Activated CD4-positive, alpha-beta memory T cell treated with anti-CD3 and anti-CD28 coated beads, Interleukin-2, amount 10 ng/mL, durations not matched to agents 7 days and 5 days (primary cell): Measurements from ENCODE around the gene FOSL1. TPM values are rescaled to one million over a fixed set of nuclear protein-coding genes. Genes with fewer than 3 reads are reported as not detected.
A peak's percentile ranks its signal among the peaks of the same experiment; 100 is the strongest.

Experiments used
- CTCF ChIA-PET: fragments of 350-600 bp; sonication (Branson Sonifier 250); formaldehyde crosslinking; loops from one replicate; lab custom pipeline; 2021; ENCODE audit warnings: antibody characterized with exemption, inconsistent platforms; lab: Charles Lee
- POLR2A ChIA-PET: fragments of 350-600 bp; sonication (Branson Sonifier 250); formaldehyde crosslinking; loops from one replicate; lab custom pipeline; 2021; ENCODE audit warnings: antibody characterized with exemption; lab: Charles Lee
- DNase-seq: peaks from one replicate; pipeline ENCODE4 v3.0.0-alpha.2; 2020
- H3K27ac Mint-ChIP-seq: one replicate; pipeline ENCODE4 v1.8.0; 2021; ENCODE audit warnings: mild to moderate bottlenecking, mixed read lengths
- H3K27me3 Mint-ChIP-seq: one replicate; pipeline ENCODE4 v1.8.0; 2021; ENCODE audit warnings: mixed read lengths
- H3K36me3 Mint-ChIP-seq: one replicate; pipeline ENCODE4 v1.8.0; 2021; ENCODE audit warnings: low read depth, mixed read lengths
- H3K4me1 Mint-ChIP-seq: one replicate; pipeline ENCODE4 v1.8.0; 2021; ENCODE audit warnings: mixed read lengths
- H3K4me3 Mint-ChIP-seq: one replicate; pipeline ENCODE4 v1.8.0; 2021; ENCODE audit warnings: mild to moderate bottlenecking, mixed read lengths
- H3K9me3 Mint-ChIP-seq: one replicate; pipeline ENCODE4 v1.8.0; 2021; ENCODE audit warnings: mixed read lengths
- total RNA-seq, 2 experiments: library from RNA; stranded (reverse); gene quantifications; one replicate each; pipeline ENCODE4 v1.2.3, GENCODE V29; 2021

FOSL1 gene
- total RNA-seq, 2 experiments from 2014 or later: 4.5 to 5.0 TPM

DNA sequence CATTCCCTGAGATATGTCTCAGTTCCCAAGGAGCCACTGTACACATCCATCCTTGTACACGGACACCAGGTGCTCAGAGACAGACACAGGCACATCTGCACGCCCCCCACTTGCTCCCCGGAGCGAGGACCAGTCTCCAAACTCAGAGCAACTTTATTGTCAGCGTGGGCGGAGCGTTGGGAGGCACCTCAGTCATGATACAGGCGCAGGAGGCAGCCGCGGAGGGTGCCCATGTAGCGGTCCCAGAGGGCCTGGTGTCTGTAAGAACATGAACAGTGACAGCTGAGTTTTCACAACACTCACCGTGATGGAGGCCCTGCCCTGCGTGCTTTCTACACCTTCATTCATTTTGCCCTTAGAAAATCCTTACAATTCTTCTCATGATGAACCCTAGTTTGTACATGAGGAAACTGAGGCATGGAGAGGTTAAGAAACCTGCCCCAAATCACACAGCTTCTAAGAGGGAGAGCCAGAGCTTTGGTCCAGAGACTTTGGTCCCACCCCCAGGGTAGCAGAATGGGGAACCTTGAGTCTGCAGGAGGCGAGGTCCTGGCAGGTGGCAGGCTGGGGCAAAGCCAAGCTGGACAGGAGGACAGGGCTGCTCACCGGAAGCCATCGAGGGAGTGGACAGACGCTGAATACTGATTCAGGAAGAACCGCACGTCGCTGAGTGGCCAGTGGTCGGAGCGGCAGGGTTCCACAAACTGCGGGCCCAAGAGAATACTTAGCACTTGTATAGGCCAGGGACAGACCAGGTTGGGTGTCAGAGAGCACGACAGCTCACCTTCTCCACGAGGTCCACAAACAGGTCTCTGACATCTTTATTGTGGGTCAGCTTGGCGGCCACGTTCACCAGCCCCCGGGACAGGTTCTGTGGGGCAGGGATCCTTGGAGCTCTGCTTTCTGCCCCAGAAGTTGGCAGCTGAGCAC, 16.1 kb downstream of the FOSL1 start:
- Mint-ChIP-seq H3K4me1 (peaks cover 82% of the 10 kb centered on the region), H3K27ac (peak overlapping the region; percentile 73), H3K27me3 (no peaks in the 10 kb centered on the region), H3K4me3 (no peak overlapping the region), H3K36me3 (peaks cover 50% of the 10 kb centered on the region), H3K9me3 (no peaks in the 10 kb centered on the region)
- POLR2A ChIA-PET: interaction anchor here (0.6 to 11.5 kb wide), 16 partner anchors 10 to 733 kb away, joined by 3 to 284 read pairs (median 4); partner anchors contain the start of genes BANF1, C11orf68, CFL1 and DRAP1
- DNase-seq: no peak
- CTCF ChIA-PET: interaction anchor here (0.6 to 10.0 kb wide), 45 partner anchors 9 to 267 kb away, joined by 3 to 251 read pairs (median 5); partner anchors contain the start of genes AP5B1, C11orf68, CFL1 and DRAP1

DNA sequence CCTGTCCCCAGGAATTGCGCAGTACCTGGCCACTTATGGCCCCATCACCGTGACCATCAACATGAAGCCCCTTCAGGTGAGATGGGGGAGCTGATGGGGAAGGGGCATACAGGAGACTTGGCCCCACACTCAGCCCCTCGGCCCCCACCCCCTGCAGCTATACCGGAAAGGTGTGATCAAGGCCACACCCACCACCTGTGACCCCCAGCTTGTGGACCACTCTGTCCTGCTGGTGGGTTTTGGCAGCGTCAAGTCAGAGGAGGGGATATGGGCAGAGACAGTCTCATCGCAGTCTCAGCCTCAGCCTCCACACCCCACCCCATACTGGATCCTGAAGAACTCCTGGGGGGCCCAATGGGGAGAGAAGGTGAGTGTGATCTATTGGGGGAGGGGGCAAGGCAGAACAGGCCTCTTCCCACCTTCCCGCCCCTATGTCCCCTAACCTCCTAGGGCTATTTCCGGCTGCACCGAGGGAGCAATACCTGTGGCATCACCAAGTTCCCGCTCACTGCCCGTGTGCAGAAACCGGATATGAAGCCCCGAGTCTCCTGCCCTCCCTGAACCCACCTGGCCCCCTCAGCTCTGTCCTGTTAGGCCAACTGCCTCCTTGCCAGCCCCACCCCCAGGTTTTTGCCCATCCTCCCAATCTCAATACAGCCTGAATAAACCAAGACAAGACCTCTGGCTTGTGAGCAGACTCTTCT, 17.0 kb downstream of the FOSL1 start:
- peaks cover 81% of the 10 kb centered on the region for H3K4me1 Mint-ChIP-seq
- POLR2A ChIA-PET: interaction anchor here (2.1 to 11.5 kb wide), 4 partner anchors 9 to 172 kb away, joined by 6 to 284 read pairs (median 23); partner anchors contain the start of genes CFL1, KAT5 and MUS81
- no peak for DNase-seq
- H3K27ac Mint-ChIP-seq: no peak overlapping the region
- CTCF ChIA-PET: interaction anchor here (1.1 to 10.0 kb wide), 14 partner anchors 8 to 210 kb away, joined by 3 to 251 read pairs (median 14); partner anchors contain the start of genes AP5B1, C11orf68, CFL1 and DRAP1
- H3K36me3 Mint-ChIP-seq: peaks cover 49% of the 10 kb centered on the region
- no peaks in the 10 kb centered on the region for H3K9me3 Mint-ChIP-seq
- no peak overlapping the region for H3K4me3 Mint-ChIP-seq
- H3K27me3 Mint-ChIP-seq: no peaks in the 10 kb centered on the region

DNA sequence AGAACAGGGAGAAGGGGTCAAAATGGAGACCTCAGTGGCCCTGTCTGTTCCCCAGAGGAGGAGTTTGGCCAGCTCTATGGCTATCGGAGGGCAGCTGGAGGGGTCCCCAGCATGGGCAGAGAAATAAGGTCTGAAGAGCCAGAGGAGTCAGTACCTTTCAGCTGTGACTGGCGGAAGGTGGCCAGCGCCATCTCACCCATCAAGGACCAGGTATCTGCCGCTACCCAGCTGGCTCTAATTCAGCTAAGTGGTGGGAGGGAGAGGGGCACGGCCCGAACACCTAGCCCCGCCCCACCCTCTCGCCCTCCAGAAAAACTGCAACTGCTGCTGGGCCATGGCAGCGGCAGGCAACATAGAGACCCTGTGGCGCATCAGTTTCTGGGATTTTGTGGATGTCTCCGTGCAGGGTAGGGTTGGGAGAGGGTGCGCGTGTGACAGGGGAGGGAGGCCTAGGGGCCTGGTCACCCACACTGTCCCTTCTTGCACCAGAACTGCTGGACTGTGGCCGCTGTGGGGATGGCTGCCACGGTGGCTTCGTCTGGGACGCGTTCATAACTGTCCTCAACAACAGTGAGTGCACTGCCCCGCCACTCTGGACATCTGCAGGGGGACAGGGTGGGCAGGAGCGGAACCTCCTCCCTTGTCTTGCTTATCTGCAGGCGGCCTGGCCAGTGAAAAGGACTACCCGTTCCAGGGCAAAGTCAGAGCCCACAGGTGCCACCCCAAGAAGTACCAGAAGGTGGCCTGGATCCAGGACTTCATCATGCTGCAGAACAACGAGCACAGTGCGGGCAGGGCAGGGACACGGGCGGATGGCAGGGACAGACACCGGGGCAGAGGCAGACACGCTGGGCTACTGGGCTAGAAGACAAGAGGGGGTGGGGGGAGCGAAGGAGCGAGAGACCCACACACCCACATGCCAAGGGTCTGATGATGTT, 17.8 kb downstream of the FOSL1 start:
- DNase-seq: no peak
- Mint-ChIP-seq H3K9me3 (no peaks in the 10 kb centered on the region), H3K4me1 (peaks cover 78% of the 10 kb centered on the region), H3K36me3 (peaks cover 43% of the 10 kb centered on the region), H3K4me3 (no peak overlapping the region), H3K27me3 (no peaks in the 10 kb centered on the region), H3K27ac (peak overlapping the region; percentile 88)
- ChIA-PET CTCF (interaction anchor here (1.5 to 10.0 kb wide), 6 partner anchors 13 to 108 kb away, joined by 3 to 251 read pairs (median 22); partner anchors contain the start of genes CFL1 and MUS81), POLR2A (interaction anchor here (0.9 to 6.6 kb wide), 6 partner anchors 8 to 216 kb away, joined by 3 to 51 read pairs (median 8); partner anchors contain the start of genes CCDC85B, FIBP, KAT5 and MUS81)

DNA sequence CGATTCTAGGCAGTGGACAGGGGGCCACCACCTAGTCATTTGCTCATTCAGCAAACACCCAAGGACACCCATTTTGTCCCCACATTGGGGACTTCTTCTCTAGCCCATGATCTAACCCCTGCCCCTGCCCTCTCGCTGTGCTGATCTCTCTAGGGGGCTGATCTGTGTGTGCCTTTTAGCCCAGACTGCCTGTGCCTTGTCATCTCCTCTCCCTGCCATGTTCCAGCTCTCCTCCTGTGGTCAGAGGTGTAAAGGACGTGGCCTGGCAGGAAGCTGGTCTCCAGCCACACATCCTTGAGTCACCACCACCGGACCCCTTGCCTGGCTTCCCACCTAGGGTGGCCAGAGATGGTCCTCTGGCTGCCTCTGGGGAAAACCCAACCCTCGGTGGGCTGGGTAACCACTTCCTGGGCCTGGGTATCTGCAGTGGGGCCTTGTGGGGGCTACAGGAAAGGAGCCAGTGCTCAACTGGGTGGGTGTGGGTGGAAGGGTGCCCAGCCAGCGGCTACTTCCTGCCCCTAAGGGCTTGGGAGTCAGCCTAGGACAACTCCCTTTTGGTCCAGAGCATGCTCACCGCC, 19.3 kb downstream of the FOSL1 start:
- no peaks in the 10 kb centered on the region for H3K9me3 Mint-ChIP-seq
- no peak for DNase-seq
- H3K4me3 Mint-ChIP-seq: peak overlapping the region; percentile 61
- H3K36me3 Mint-ChIP-seq: peaks cover 34% of the 10 kb centered on the region
- peak overlapping the region; percentile 88 for H3K27ac Mint-ChIP-seq
- ChIA-PET CTCF (interaction anchor here (1.5 to 3.5 kb wide), 3 partner anchors 8 to 21 kb away, joined by 3 to 21 read pairs (median 14); partner anchors contain the start of genes CCDC85B, FIBP and MUS81), POLR2A (interaction anchor here (0.8 to 6.6 kb wide), 9 partner anchors 9 to 215 kb away, joined by 3 to 51 read pairs (median 3); partner anchors contain the start of genes CCDC85B, CFL1, FIBP and FOSL1)
- no peaks in the 10 kb centered on the region for H3K27me3 Mint-ChIP-seq
- peaks cover 68% of the 10 kb centered on the region for H3K4me1 Mint-ChIP-seq

DNA sequence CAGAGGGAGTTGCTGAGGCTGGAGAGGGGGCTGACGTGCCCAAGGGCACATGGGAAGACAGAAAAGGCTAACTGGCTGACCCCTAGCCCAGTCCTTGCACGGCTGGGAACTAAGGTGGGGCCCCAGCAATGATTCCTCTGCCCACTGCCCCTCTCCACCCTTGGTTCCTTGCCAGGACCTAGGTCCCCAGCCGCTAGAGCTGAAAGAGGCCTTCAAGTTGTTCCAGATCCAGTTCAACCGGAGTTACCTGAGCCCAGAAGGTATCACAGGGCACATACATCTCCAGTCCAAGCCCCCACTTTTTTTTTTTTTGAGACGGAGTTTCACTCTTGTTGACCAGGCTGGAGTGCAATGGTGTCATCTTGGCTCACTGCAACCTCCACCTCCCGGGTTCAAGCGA, 20.2 kb downstream of the FOSL1 start:
- Mint-ChIP-seq H3K36me3 (peaks cover 27% of the 10 kb centered on the region), H3K27ac (peak overlapping the region; percentile 88)

DNA sequence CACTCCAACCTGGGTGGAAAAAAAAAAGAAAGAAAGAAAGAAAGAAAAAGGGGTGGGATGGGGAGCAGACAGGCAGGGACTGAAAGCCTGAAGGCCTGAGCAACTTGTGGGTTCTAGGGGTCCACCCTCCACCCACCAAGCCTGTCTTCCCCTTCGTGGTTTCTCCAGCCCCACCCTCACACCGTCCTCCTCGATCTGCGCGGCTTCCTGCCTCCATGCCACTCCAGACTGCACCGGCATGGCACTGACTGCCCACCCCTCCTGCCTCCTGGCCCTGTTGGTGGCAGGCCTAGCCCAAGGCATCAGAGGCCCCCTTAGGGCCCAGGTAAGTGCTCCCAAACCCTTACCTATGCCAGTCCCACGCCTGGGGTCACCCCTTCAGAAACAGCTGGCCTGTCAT, 20.6 kb downstream of the FOSL1 start, which contains the start of gene CTSW:
Gene CTSW (plus strand): TSS at position 221 of the 400 bp plus-strand sequence. CDS start 18 bp downstream, at position 239.
- CTCF ChIA-PET: interaction anchor here (1.4 to 3.5 kb wide), 4 partner anchors 10 to 143 kb away, joined by 3 to 21 read pairs (median 9); partner anchors contain the start of genes CCDC85B, FIBP and MUS81
- H3K4me3 Mint-ChIP-seq: peak within 1 kb of the TSS; percentile 67
- peaks cover 57% of the 10 kb centered on the region for H3K4me1 Mint-ChIP-seq
- no peaks in the 10 kb centered on the region for H3K9me3 Mint-ChIP-seq
- POLR2A ChIA-PET: interaction anchor here (0.9 to 6.6 kb wide), 7 partner anchors 9 to 168 kb away, joined by 3 to 51 read pairs (median 5); partner anchors contain the start of genes CCDC85B, CFL1, FIBP and KAT5
- peak; percentile 64 for DNase-seq
- H3K27ac Mint-ChIP-seq: peak within 1 kb of the TSS; percentile 88
- H3K27me3 Mint-ChIP-seq: no peaks in the 10 kb centered on the region
- H3K36me3 Mint-ChIP-seq: peaks cover 23% of the 10 kb centered on the region

More for the DNA sequence above, 20.2 kb downstream of the FOSL1 start:
- H3K4me1 Mint-ChIP-seq: peaks cover 62% of the 10 kb centered on the region
- no peaks in the 10 kb centered on the region for H3K27me3 Mint-ChIP-seq
- H3K9me3 Mint-ChIP-seq: no peaks in the 10 kb centered on the region
- CTCF ChIA-PET: interaction anchor here (3.1 to 3.5 kb wide), 2 partner anchors 9 to 20 kb away, joined by 14 to 21 read pairs; partner anchors contain the start of genes CCDC85B, FIBP and MUS81
- DNase-seq: no peak
- POLR2A ChIA-PET: interaction anchor here (0.9 to 6.6 kb wide), 7 partner anchors 10 to 169 kb away, joined by 3 to 51 read pairs (median 7); partner anchors contain the start of genes CCDC85B, CFL1, FIBP and KAT5
- peak overlapping the region; percentile 67 for H3K4me3 Mint-ChIP-seq

DNA sequence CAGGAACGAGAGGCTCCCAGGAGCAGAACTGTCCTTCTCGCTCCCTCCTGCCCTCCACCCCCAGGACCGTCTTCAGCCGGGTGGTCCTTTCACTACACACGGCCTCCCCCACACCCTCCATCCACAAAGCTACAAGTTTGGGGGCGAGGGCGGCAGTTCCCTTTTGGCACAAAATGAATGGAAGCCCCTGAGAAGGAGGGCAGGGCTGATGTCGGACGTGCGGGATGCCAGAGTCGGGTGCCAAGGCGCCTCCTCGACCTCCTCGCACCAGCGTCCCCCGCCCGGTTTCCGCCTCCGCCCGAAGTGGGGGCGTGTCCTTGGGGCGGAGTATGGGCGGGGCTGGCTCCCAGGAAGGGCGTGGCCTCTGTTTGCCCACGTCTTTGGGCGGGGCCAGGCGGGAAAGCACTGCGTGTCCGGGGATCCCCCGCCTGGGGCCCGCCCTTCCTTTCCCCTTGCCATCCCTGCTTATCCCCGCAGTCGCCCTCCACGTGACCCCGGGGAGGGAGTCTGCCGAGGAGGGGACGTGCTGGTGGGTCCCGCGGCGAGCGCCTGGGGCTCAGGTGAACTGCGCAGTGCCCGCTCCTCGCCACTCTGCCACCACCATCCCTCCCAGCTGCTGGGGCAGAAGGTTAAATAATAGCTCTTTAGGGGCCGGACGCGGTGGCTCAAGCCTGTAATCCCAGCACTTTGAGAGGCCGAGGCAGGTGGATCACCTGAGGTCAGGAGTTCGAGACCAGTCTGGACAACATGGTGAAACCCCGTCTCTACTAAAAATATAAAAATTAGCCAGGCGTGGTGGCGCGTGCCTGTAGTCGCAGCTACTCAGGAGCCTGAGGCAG, 26.7 kb downstream of the FOSL1 start:
- peak overlapping the region; percentile 68 for H3K27ac Mint-ChIP-seq

DNA sequence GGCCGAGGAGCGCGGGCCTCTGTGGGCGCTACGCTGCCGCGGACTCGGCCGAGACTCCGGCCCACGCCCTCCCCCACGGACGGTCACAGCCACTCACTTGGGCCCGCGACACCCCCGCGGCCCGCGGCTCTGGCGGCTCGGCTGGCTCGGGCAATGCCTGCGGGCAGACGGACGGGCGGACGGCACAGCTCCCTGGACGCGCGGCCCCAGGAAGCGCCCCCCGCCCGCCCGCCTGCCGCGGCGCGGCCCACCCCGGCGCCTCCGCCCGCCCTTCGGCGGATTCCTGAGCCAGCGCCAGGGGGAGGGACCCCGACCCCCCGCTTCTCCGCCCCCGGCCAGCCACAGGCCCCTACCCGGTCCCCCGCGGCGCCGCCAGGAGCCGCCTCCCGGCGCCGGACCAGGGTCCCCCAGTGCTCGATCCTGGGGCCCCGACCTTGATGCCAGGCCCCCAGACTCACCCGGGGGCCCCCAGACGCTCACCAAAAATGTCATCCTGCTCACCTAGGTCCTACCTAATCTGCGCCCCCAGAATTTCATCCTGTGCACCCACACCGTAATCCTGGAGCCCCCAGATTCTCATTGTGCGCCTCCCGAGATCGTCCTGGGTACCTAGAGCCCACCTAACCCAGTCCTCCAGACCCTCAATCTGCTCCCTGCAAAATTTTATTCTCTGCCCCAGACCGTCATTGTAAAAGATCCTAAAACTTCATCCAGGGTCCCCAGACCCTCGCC, 27.4 kb downstream of the FOSL1 start, which contains the start of gene EFEMP2:
Gene EFEMP2 (minus strand): TSS at position 215 of the 732 bp plus-strand sequence. CDS start 446 bp downstream, outside the sequence.
- Mint-ChIP-seq H3K27me3 (peaks cover 10% of the 10 kb centered on the region), H3K9me3 (no peaks in the 10 kb centered on the region), H3K36me3 (peaks cover 6% of the 10 kb centered on the region), H3K27ac (peak within 1 kb of the TSS; percentile 68), H3K4me3 (peak within 1 kb of the TSS; percentile 85), H3K4me1 (peaks cover 38% of the 10 kb centered on the region)
- ChIA-PET POLR2A (interaction anchor here (1.2 to 4.9 kb wide), 11 partner anchors 9 to 89 kb away, joined by 3 to 135 read pairs (median 8); partner anchors contain the start of genes CCDC85B, CFL1, FIBP and MUS81), CTCF (interaction anchor here (1.2 to 4.7 kb wide), 4 partner anchors 12 to 21 kb away, joined by 3 to 82 read pairs (median 36); partner anchors contain the start of genes CCDC85B, FIBP and MUS81)
- DNase-seq: no peak

More for the DNA sequence above, 26.7 kb downstream of the FOSL1 start:
- ChIA-PET CTCF (interaction anchor here (0.6 to 4.4 kb wide), 5 partner anchors 13 to 197 kb away, joined by 3 to 82 read pairs (median 3); partner anchors contain the start of genes CCDC85B, FIBP and MUS81), POLR2A (interaction anchor here (1.1 to 2.9 kb wide), 10 partner anchors 10 to 94 kb away, joined by 3 to 47 read pairs (median 6); partner anchors contain the start of genes C11orf68, CCDC85B, CFL1 and FIBP)
- DNase-seq: peak; percentile 97
- peak overlapping the region; percentile 85 for H3K4me3 Mint-ChIP-seq
- H3K27me3 Mint-ChIP-seq: peaks cover 10% of the 10 kb centered on the region
- H3K36me3 Mint-ChIP-seq: peaks cover 5% of the 10 kb centered on the region
- H3K9me3 Mint-ChIP-seq: no peaks in the 10 kb centered on the region
- peaks cover 43% of the 10 kb centered on the region for H3K4me1 Mint-ChIP-seq
